Activated CD8-positive, alpha-beta T cell treated with anti-CD3 and anti-CD28 coated beads for 36 hours (primary cell): ENCODE results near the gene SLC3A2. TPM values are rescaled to one million over a fixed set of nuclear protein-coding genes. Genes with fewer than 3 reads are reported as not detected.

Source experiments
- ATAC-seq: fragments of 200-7000 bp; cut with Tn5 transposase; one replicate; pipeline ENCODE4 v1.10.0; 2021; ENCODE audit warnings: mild to moderate bottlenecking, moderate library complexity
- CTCF ChIA-PET: fragments of 350-600 bp; sonication (Branson Sonifier 250); formaldehyde crosslinking; loops from one replicate; lab custom pipeline; 2021; ENCODE audit warnings: antibody characterized with exemption; lab: Charles Lee
- POLR2A ChIA-PET: fragments of 350-600 bp; sonication (Branson Sonifier 250); formaldehyde crosslinking; loops from one replicate; lab custom pipeline; 2021; ENCODE audit warnings: antibody characterized with exemption; lab: Charles Lee
- DNase-seq: peaks from one replicate; pipeline ENCODE4 v3.0.0-alpha.2; 2020
- H3K27ac Mint-ChIP-seq: one replicate; pipeline ENCODE4 v1.8.0; 2021; ENCODE audit warnings: mild to moderate bottlenecking, mixed read lengths
- H3K27me3 Mint-ChIP-seq: one replicate; pipeline ENCODE4 v1.8.0; 2021; ENCODE audit warnings: mixed read lengths
- H3K36me3 Mint-ChIP-seq: one replicate; pipeline ENCODE4 v1.8.0; 2021; ENCODE audit warnings: low read depth, mixed read lengths
- H3K4me1 Mint-ChIP-seq: one replicate; pipeline ENCODE4 v1.8.0; 2021; ENCODE audit warnings: low read depth, mixed read lengths
- H3K4me3 Mint-ChIP-seq: one replicate; pipeline ENCODE4 v1.8.0; 2021; ENCODE audit warnings: mild to moderate bottlenecking, moderate library complexity, mixed read lengths
- H3K9me3 Mint-ChIP-seq: one replicate; pipeline ENCODE4 v1.8.0; 2021; ENCODE audit warnings: mixed read lengths
- intact Hi-C: fragments of 100-400 bp; cut with micrococcal nuclease; formaldehyde crosslinking; loops from one replicate; pipeline ENCODE4 v1.10.0; 2022
- total RNA-seq, 2 experiments: library from RNA; stranded (reverse); gene quantifications; one replicate each; pipeline ENCODE4 v1.2.3, GENCODE V29; 2021
- TF ChIP-seq, protein P1 (sequence below): fragments of 200-600 bp; IDR thresholded peaks from one replicate; pipeline ENCODE4 v1.8.0; 2022; ENCODE audit warnings: antibody characterized with exemption, mild to moderate bottlenecking

The SLC3A2 gene
- total RNA-seq, 2 experiments from 2014 or later: 299 to 315 TPM

DNA sequence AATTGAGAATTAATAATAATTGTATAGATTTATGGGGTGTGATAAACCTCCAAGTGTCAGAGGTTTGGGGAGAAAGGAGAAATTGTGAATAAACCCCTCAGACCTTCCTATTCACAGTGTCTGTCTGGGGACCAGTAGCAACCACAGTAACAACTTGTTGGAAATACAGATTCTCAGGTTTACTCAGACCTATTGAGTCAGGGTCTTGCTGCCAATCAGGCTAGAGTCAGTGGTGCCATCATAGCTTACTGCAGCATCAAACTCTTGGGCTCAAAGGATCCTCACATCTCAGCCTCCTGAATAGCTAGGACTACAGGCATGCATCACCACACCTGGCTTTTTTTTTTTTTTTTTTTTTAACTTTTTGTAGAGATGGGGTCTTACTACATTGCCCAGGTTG lies 17.3 kb downstream of the SLC3A2 start:
- intact Hi-C loops: no loop called here
- TF ChIP-seq, protein P1, sequence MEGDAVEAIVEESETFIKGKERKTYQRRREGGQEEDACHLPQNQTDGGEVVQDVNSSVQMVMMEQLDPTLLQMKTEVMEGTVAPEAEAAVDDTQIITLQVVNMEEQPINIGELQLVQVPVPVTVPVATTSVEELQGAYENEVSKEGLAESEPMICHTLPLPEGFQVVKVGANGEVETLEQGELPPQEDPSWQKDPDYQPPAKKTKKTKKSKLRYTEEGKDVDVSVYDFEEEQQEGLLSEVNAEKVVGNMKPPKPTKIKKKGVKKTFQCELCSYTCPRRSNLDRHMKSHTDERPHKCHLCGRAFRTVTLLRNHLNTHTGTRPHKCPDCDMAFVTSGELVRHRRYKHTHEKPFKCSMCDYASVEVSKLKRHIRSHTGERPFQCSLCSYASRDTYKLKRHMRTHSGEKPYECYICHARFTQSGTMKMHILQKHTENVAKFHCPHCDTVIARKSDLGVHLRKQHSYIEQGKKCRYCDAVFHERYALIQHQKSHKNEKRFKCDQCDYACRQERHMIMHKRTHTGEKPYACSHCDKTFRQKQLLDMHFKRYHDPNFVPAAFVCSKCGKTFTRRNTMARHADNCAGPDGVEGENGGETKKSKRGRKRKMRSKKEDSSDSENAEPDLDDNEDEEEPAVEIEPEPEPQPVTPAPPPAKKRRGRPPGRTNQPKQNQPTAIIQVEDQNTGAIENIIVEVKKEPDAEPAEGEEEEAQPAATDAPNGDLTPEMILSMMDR: no peak
- Mint-ChIP-seq H3K4me3 (no peak overlapping the region), H3K4me1 (peaks cover 14% of the 10 kb centered on the region), H3K9me3 (no peaks in the 10 kb centered on the region), H3K27ac (no peak overlapping the region), H3K36me3 (no peaks in the 10 kb centered on the region), H3K27me3 (peaks cover 12% of the 10 kb centered on the region)
- ChIA-PET POLR2A (interaction anchor here (1.0 to 2.3 kb wide), 5 partner anchors 8 to 94 kb away, joined by 3 to 7 read pairs (median 4); no protein-coding TSS in a partner anchor), CTCF (interaction anchor here (1.0 to 2.6 kb wide), 4 partner anchors 9 to 138 kb away, joined by 3 to 9 read pairs (median 4); no protein-coding TSS in a partner anchor)
- peak; percentile 43 for ATAC-seq
- no peak for DNase-seq

DNA sequence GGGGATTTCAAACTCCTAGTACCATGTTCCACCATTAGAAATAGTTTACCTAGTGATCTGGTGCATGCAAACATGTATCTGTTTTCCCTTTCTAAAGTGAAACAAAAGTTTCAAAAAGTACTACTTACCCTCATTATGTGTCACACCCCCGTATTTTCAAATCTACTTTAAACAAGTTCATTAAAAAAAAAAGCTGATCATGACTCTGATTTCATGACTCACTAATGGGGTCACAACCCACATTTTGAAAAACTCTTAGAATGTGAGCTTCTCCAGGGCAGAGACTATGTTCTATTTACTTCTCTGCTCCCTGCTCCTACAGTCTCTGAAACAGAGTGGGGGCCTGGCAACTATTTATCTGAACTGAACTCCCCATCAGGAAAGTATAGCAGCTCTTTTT lies 22.2 kb downstream of the SLC3A2 start:
- peaks cover 18% of the 10 kb centered on the region for H3K27me3 Mint-ChIP-seq
- H3K36me3 Mint-ChIP-seq: no peaks in the 10 kb centered on the region
- ChIA-PET CTCF (interaction anchor here (0.8 to 12.4 kb wide), 10 partner anchors 16 to 133 kb away, joined by 3 to 411 read pairs (median 6); no protein-coding TSS in a partner anchor), POLR2A (interaction anchor here (0.7 to 2.4 kb wide), 7 partner anchors 12 to 120 kb away, joined by 3 to 9 read pairs (median 4); no protein-coding TSS in a partner anchor)
- H3K9me3 Mint-ChIP-seq: no peaks in the 10 kb centered on the region
- H3K4me1 Mint-ChIP-seq: peaks cover 23% of the 10 kb centered on the region
- TF ChIP-seq, protein P1: no peak
- no peak for DNase-seq
- H3K4me3 Mint-ChIP-seq: no peak overlapping the region
- H3K27ac Mint-ChIP-seq: no peak overlapping the region
- intact Hi-C loops: loop anchor here (10.0 kb wide), 1 partner anchor 312 kb away; no protein-coding TSS in a partner anchor
- peak; percentile 53 for ATAC-seq

DNA sequence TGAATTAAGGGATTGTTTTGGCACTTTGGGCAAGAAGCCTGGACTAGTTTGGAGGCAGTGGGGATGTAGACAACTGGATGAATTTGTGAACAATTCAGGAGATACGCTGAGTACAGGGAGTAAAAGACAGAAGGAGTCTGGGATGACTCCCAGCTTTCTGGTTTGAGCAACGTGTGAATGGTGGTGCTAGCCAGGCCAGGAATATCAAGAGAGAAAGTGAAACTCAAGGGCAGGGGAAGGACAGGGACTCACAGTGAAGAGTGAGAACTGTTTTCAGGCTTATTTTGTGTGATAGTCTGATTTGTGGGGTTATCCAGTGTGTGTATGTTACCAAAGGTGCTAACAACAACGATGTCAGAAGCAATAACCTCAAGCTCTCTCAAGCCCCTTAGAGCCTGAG lies 24.6 kb downstream of the SLC3A2 start:
- Mint-ChIP-seq H3K27ac (no peak overlapping the region), H3K27me3 (peaks cover 14% of the 10 kb centered on the region), H3K36me3 (no peaks in the 10 kb centered on the region), H3K4me3 (no peak overlapping the region), H3K9me3 (no peaks in the 10 kb centered on the region), H3K4me1 (peaks cover 23% of the 10 kb centered on the region)
- TF ChIP-seq, protein P1: no peak
- ChIA-PET POLR2A (interaction anchor here (0.7 to 1.5 kb wide), 10 partner anchors 15 to 127 kb away, joined by 3 to 8 read pairs (median 3); partner anchors contain the start of gene SLC3A2), CTCF (interaction anchor here (0.6 to 12.4 kb wide), 41 partner anchors 8 to 833 kb away, joined by 3 to 411 read pairs (median 7); partner anchors contain the start of genes CHRM1, SLC22A8 and ZBTB3)
- DNase-seq: no peak
- intact Hi-C loops: loop anchor here (5.0 to 10.0 kb wide), 2 partner anchors 72 to 310 kb away; no protein-coding TSS in a partner anchor
- no peak for ATAC-seq

DNA sequence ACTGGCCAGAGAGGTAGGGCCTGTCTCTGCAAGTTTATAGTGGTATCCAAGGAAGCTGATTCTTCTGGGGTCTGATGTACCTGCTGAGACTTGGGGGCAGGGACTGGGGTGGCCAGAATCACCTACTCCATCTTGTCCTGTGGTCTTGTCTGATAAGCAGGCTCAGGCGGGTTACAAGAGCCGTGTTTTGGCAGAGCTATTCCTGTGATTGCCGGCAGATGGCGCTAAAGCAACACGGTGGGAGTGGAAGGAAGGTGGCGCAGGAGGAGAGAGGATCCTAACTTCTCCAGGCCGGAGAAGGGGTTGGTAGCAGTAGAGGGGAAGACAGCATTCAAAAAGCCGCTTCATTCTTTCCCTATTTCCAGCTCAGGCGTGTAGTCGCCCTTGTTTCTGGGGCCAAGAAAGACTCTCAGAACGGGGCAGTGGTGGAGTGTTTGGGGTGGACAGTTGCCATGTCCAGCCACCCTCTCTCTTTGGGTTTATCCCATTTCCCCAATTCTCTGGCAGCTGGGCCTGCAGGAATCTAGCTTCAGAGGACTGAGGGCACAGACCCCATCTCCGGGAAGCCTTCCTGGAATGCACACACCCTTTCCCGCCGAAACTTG lies 25.3 kb downstream of the SLC3A2 start:
- Mint-ChIP-seq H3K36me3 (no peaks in the 10 kb centered on the region), H3K4me3 (no peak overlapping the region), H3K4me1 (peaks cover 23% of the 10 kb centered on the region), H3K27me3 (peaks cover 12% of the 10 kb centered on the region), H3K27ac (no peak overlapping the region), H3K9me3 (no peaks in the 10 kb centered on the region)
- DNase-seq (peak; percentile 82), ATAC-seq (peak; percentile 82)
- TF ChIP-seq, protein P1: peak; percentile 94
- CTCF ChIA-PET: interaction anchor here (0.6 to 12.4 kb wide), 49 partner anchors 9 to 832 kb away, joined by 3 to 411 read pairs (median 6); partner anchors contain the start of genes CHRM1, SLC22A8 and ZBTB3
- intact Hi-C loops: loop anchor here (1.0 to 10.0 kb wide), 3 partner anchors 71 to 309 kb away; no protein-coding TSS in a partner anchor
- POLR2A ChIA-PET: interaction anchor here (0.7 to 1.5 kb wide), 11 partner anchors 10 to 127 kb away, joined by 3 to 8 read pairs (median 3); partner anchors contain the start of gene SLC3A2
